SU-DHL-6 (cell line): ENCODE data around the gene ABCB1.

Experiments
- H2AFZ ChIP-seq: fragments of 200-600 bp; sonication (generic); 2 replicates; pipeline ENCODE4 v1.6.1; 2014; ENCODE audit warnings: low read depth, mild to moderate bottlenecking, moderate library complexity, mixed read lengths, antibody characterized with exemption, low read length; ENCODE audit not compliant: severe bottlenecking
- H3F3A ChIP-seq: fragments of 200-600 bp; shearing (Covaris generic); 2 replicates; pipeline ENCODE4 v1.6.0; 2016; ENCODE audit warnings: antibody characterized with exemption, mild to moderate bottlenecking; ENCODE audit not compliant: insufficient read depth
- H3K27ac ChIP-seq: fragments of 200-600 bp; sonication (generic); 2 replicates; pipeline ENCODE4 v1.5.1; 2016; ENCODE audit warnings: low read depth, mild to moderate bottlenecking, low read length, moderate library complexity, mixed read lengths
- H3K27me3 ChIP-seq: fragments of 200-600 bp; sonication (generic), shearing (Covaris generic); 2 replicates; pipeline ENCODE4 v1.6.0; 2014; ENCODE audit warnings: mild to moderate bottlenecking, low read length
- H3K36me3 ChIP-seq: fragments of 200-600 bp; sonication (generic); 2 replicates; pipeline ENCODE4 v1.6.1; 2014; ENCODE audit warnings: mild to moderate bottlenecking, low read length, mixed read lengths
- H3K4me2 ChIP-seq: fragments of 300-600, 200-600 bp; shearing (Covaris generic), sonication (generic); 2 replicates; pipeline ENCODE4 v1.6.0; 2014; ENCODE audit warnings: low read length, low read depth, mild to moderate bottlenecking; ENCODE audit not compliant: poor library complexity, severe bottlenecking
- H3K4me3 ChIP-seq: fragments of 200-600 bp; sonication (generic); 2 replicates; pipeline ENCODE4 v1.5.1; 2014; ENCODE audit warnings: antibody characterized with exemption, low read length, mild to moderate bottlenecking, mixed read lengths; ENCODE audit not compliant: insufficient read depth, poor library complexity, severe bottlenecking
- H3K79me2 ChIP-seq: fragments of 200-600 bp; sonication (generic); 2 replicates; pipeline ENCODE4 v1.6.1; 2014; ENCODE audit warnings: mild to moderate bottlenecking, low read length, moderate library complexity; ENCODE audit not compliant: insufficient read depth
- H3K9ac ChIP-seq: fragments of 200-600 bp; sonication (generic); 2 replicates; pipeline ENCODE4 v1.7.0; 2014; ENCODE audit warnings: mild to moderate bottlenecking, low read length
- H3K9me2 ChIP-seq: fragments of 200-600 bp; sonication (generic); replicated peaks from 2 replicates; pipeline ENCODE4 v1.6.1; 2014; ENCODE audit warnings: low read length; ENCODE audit not compliant: insufficient read depth
- H3K9me3 ChIP-seq: fragments of 200-600 bp; sonication (generic); 2 replicates; pipeline ENCODE4 v1.6.1; 2014; ENCODE audit warnings: low read length, mixed read lengths; ENCODE audit not compliant: insufficient read depth
- H4K20me1 ChIP-seq: fragments of 200-600 bp; sonication (generic); 2 replicates; pipeline ENCODE4 v1.6.1; 2014; ENCODE audit warnings: low read depth, mild to moderate bottlenecking, antibody characterized with exemption, low read length, moderate library complexity, mixed read lengths
- EZH2phosphoT487 ChIP-seq: fragments of 200-600 bp; sonication (generic), shearing (Covaris generic); conservative IDR thresholded peaks from 2 replicates; pipeline ENCODE4 v1.6.1; 2018; ENCODE audit warnings: mild to moderate bottlenecking, antibody characterized with exemption, low read length, moderate library complexity, mixed read lengths
- TF ChIP-seq, protein P1 (sequence below): fragments of 200-600 bp; sonication (generic); IDR thresholded peaks from one replicate; pipeline ENCODE4 v1.5.1; 2017; ENCODE audit warnings: antibody characterized with exemption, mild to moderate bottlenecking, low read length, moderate library complexity; ENCODE audit not compliant: insufficient read depth, poor library complexity, severe bottlenecking

Gene ABCB1

DNA sequence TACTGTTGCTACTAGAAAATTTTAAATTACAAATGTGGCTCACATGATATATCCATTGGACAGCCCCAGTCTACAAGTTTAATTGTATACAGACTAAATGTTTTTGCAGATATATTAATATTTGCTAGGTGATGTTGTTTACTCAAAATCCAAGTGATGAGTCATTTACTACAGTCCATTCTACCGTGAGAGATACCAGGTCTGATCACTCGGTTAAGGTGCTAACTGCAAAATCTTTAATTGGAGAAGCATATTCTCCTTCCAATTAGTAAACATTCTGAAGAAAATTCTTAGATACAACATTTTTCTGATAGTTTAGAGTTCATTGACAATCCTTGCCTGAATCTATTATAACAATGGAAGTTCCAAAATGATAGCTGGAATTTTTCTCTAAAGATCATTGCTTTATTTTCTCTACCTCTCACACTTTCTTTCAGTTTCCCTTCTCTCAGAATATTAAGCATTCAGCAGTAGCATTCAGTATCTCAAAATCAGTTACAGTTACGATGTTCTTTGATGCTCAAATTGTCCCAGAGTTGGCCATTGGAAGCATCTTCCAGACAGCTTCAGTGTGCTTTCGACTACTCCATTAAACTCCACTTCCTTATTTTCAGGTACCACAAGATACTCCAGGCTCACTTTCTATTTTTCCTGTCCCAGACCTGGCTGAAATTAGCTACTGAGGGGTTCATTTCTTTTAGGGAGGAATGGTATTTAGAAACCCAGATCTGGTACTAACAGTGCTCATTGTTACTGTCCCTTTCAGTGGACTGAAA is 2.3 kb downstream of the ABCB1 start:
- no peaks in the 10 kb centered on the region for H3K79me2 ChIP-seq
- no peak overlapping the region for H2AFZ ChIP-seq
- H3K4me3 ChIP-seq = no peak overlapping the region
- no peak overlapping the region for H3K27ac ChIP-seq
- no peaks in the 10 kb centered on the region for H3K36me3 ChIP-seq
- H3K9ac ChIP-seq = no peak overlapping the region
- H4K20me1 ChIP-seq = no peaks in the 10 kb centered on the region
- H3K27me3 ChIP-seq = no peaks in the 10 kb centered on the region
- no peaks in the 10 kb centered on the region for H3K9me3 ChIP-seq
- no peak overlapping the region for H3K4me2 ChIP-seq
- no peaks in the 10 kb centered on the region for H3F3A ChIP-seq
- TF ChIP-seq, protein P1, sequence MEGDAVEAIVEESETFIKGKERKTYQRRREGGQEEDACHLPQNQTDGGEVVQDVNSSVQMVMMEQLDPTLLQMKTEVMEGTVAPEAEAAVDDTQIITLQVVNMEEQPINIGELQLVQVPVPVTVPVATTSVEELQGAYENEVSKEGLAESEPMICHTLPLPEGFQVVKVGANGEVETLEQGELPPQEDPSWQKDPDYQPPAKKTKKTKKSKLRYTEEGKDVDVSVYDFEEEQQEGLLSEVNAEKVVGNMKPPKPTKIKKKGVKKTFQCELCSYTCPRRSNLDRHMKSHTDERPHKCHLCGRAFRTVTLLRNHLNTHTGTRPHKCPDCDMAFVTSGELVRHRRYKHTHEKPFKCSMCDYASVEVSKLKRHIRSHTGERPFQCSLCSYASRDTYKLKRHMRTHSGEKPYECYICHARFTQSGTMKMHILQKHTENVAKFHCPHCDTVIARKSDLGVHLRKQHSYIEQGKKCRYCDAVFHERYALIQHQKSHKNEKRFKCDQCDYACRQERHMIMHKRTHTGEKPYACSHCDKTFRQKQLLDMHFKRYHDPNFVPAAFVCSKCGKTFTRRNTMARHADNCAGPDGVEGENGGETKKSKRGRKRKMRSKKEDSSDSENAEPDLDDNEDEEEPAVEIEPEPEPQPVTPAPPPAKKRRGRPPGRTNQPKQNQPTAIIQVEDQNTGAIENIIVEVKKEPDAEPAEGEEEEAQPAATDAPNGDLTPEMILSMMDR = no peak
- TF ChIP-seq EZH2phosphoT487 = no peak
- H3K9me2 ChIP-seq = no peaks in the 10 kb centered on the region

DNA sequence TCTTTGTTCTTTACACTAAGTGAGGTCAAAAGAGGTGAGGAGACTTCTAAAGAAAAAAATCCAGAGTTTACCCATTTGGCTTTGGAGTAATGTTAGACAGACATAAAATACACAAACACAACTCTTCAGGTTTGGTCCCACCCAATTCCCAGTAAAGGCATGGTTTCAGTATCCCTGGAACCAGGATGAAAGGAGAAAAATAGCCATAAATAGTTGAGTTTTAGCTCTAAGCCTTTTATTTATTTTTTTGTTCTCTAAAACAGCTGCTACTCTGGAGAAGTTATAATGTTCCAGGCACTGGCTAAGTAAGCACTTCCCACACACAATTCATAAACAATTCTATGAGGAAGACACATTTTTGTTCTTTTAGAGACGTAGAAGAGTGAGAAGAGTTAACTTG is 4.0 kb downstream of the ABCB1 start:
- no peaks in the 10 kb centered on the region for H3K79me2 ChIP-seq
- no peaks in the 10 kb centered on the region for H3F3A ChIP-seq
- no peaks in the 10 kb centered on the region for H3K9me3 ChIP-seq
- no peak overlapping the region for H3K4me3 ChIP-seq
- H3K4me2 ChIP-seq = no peak overlapping the region
- no peaks in the 10 kb centered on the region for H4K20me1 ChIP-seq
- H3K9me2 ChIP-seq = no peaks in the 10 kb centered on the region
- no peaks in the 10 kb centered on the region for H3K36me3 ChIP-seq
- no peak overlapping the region for H3K27ac ChIP-seq
- H3K27me3 ChIP-seq = no peaks in the 10 kb centered on the region
- H2AFZ ChIP-seq = no peak overlapping the region
- no peak for TF ChIP-seq EZH2phosphoT487
- TF ChIP-seq, protein P1 = no peak
- H3K9ac ChIP-seq = no peak overlapping the region

DNA sequence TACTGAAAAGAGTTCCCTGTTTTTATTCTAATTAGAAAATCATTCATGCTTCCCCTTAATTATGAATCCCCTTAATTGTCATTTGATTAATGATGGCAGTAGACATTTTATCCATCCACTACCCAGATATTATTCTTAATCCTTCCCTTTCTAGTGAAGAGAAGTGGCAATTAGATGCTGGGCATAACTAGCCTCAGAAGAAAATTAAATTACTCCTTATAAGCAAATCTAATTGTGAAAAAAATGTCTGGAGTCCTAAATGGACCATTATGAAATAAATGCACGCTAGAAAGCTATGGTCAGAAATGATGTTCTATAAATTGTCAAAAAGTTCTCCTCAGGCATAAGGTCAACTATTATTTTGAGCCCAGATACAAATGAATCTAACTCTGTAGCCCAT is 4.5 kb downstream of the ABCB1 start:
- Histone ChIP-seq H3K79me2 (no peaks in the 10 kb centered on the region), H3K27ac (no peak overlapping the region), H2AFZ (no peak overlapping the region), H3F3A (no peaks in the 10 kb centered on the region), H4K20me1 (no peaks in the 10 kb centered on the region), H3K9ac (no peak overlapping the region), H3K9me2 (no peaks in the 10 kb centered on the region), H3K27me3 (no peaks in the 10 kb centered on the region), H3K9me3 (no peaks in the 10 kb centered on the region), H3K36me3 (no peaks in the 10 kb centered on the region), H3K4me3 (no peak overlapping the region), H3K4me2 (no peak overlapping the region)
- TF ChIP-seq, protein P1 = no peak
- no peak for TF ChIP-seq EZH2phosphoT487
